Osteoblast (primary cell): ENCODE measurements around the gene RANGRF. TPM values are rescaled to one million over a fixed set of nuclear protein-coding genes. Genes with fewer than 3 reads are reported as not detected.

Experiments
- DNase-seq: peaks from one replicate; pipeline ENCODE4 v3.0.0; 2011; ENCODE audit warnings: low spot score, mixed read lengths; ENCODE audit not compliant: insufficient read length; ENCODE audit errors: missing footprints
- H2AFZ ChIP-seq: 2 replicates; pipeline ENCODE4 v1.6.0; 2011; ENCODE audit warnings: mild to moderate bottlenecking, low read length
- H3K27ac ChIP-seq: 2 replicates; pipeline ENCODE4 v1.5.1; 2011; ENCODE audit warnings: mild to moderate bottlenecking, low read depth, low read length, moderate library complexity
- H3K27me3 ChIP-seq: 2 replicates; pipeline ENCODE4 v1.6.0; 2012; ENCODE audit warnings: mild to moderate bottlenecking, control low read depth, inconsistent platforms, low read length, moderate library complexity; ENCODE audit not compliant: insufficient read depth
- H3K36me3 ChIP-seq: 2 replicates; pipeline ENCODE4 v1.5.1; 2011; ENCODE audit warnings: mild to moderate bottlenecking, low read length, control low read depth, moderate library complexity; ENCODE audit not compliant: insufficient read depth
- H3K4me1 ChIP-seq: 2 replicates; pipeline ENCODE4 v1.5.1; 2011; ENCODE audit warnings: mild to moderate bottlenecking, low read length, control low read depth, moderate library complexity; ENCODE audit not compliant: insufficient read depth
- H3K4me2 ChIP-seq: 2 replicates; pipeline ENCODE4 v1.6.0; 2011; ENCODE audit warnings: mild to moderate bottlenecking, low read length; ENCODE audit not compliant: insufficient read depth
- H3K4me3 ChIP-seq: fragments of 200-600 bp; sonication (generic); 3 replicates; pipeline ENCODE4 v1.5.1; 2012; ENCODE audit warnings: mild to moderate bottlenecking, low read length, inconsistent platforms; ENCODE audit not compliant: insufficient read depth
- H3K79me2 ChIP-seq: 2 replicates; pipeline ENCODE4 v1.6.0; 2012; ENCODE audit warnings: mild to moderate bottlenecking, low read length, control low read depth, inconsistent platforms; ENCODE audit not compliant: insufficient read depth
- H3K9me3 ChIP-seq: 2 replicates; pipeline ENCODE4 v1.5.1; 2011; ENCODE audit warnings: low read depth, low read length, control low read depth
- H4K20me1 ChIP-seq: 2 replicates; pipeline ENCODE4 v1.6.0; 2012; ENCODE audit warnings: mild to moderate bottlenecking, low read length, control low read depth; ENCODE audit not compliant: insufficient read depth
- total RNA-seq: library from RNA; depleted of rRNA; stranded (reverse); fragments of >200 nt; gene quantifications from 2 replicates; pipeline ENCODE4 v1.2.3, GENCODE V29; 2012
- TF ChIP-seq, protein P1 (sequence below): IDR thresholded peaks from 2 replicates; pipeline ENCODE4 v1.5.1; 2011; ENCODE audit warnings: mild to moderate bottlenecking, low read depth, low read length, moderate library complexity; ENCODE audit errors: extremely low read depth

The RANGRF gene
- total RNA-seq, 1 donor, result 8.3 TPM

DNA sequence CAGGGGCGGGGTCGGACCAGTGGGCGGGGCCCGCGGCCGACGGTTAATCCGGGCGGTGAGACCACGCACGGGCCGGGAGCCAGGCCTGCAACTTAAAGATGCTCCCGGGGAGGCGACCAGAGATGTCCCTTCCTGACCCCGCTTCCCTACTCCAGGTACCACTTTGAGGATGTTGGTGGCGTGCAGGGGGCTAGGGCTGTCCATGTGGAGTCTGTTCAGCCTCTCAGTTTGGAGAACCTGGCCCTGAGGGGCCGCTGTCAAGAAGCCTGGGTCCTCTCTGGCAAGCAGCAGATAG lies 580 bp downstream of the RANGRF start:
- peak overlapping the region; percentile 98 for H3K4me2 ChIP-seq
- no peaks in the 10 kb centered on the region for H3K36me3 ChIP-seq
- peak overlapping the region; percentile 91 for H3K4me3 ChIP-seq
- H3K79me2 ChIP-seq, result peaks cover 9% of the 10 kb centered on the region
- TF ChIP-seq, protein P1, sequence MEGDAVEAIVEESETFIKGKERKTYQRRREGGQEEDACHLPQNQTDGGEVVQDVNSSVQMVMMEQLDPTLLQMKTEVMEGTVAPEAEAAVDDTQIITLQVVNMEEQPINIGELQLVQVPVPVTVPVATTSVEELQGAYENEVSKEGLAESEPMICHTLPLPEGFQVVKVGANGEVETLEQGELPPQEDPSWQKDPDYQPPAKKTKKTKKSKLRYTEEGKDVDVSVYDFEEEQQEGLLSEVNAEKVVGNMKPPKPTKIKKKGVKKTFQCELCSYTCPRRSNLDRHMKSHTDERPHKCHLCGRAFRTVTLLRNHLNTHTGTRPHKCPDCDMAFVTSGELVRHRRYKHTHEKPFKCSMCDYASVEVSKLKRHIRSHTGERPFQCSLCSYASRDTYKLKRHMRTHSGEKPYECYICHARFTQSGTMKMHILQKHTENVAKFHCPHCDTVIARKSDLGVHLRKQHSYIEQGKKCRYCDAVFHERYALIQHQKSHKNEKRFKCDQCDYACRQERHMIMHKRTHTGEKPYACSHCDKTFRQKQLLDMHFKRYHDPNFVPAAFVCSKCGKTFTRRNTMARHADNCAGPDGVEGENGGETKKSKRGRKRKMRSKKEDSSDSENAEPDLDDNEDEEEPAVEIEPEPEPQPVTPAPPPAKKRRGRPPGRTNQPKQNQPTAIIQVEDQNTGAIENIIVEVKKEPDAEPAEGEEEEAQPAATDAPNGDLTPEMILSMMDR, result no peak
- no peak for DNase-seq
- no peaks in the 10 kb centered on the region for H4K20me1 ChIP-seq
- H3K9me3 ChIP-seq, result no peaks in the 10 kb centered on the region
- peaks cover 14% of the 10 kb centered on the region for H3K4me1 ChIP-seq
- H2AFZ ChIP-seq, result peak overlapping the region; percentile 95
- H3K27me3 ChIP-seq, result no peaks in the 10 kb centered on the region
- H3K27ac ChIP-seq, result peak overlapping the region; percentile 87

DNA sequence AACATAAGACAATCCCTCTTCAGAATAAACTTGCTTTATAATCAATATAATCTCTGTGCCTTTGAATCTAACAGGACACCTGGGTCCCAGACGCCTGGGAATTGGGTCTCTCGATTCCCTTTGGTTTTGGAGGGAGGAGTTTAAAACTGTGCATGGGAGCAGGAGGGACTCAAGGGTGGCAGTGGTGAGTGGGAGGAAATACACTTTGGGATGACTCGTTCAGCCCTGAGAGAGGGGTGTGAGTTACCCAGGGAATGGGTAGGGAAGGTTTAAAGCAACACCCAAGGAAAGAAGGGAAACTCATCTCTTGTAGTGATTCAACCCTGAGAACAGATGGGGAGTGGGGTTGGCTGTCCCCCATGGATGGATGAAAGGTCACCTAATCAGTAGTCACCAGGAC lies 1.6 kb downstream of the RANGRF start:
- Histone ChIP-seq H3K4me1 (peaks cover 19% of the 10 kb centered on the region), H3K79me2 (peaks cover 9% of the 10 kb centered on the region), H4K20me1 (no peaks in the 10 kb centered on the region), H3K27me3 (no peaks in the 10 kb centered on the region), H3K9me3 (no peaks in the 10 kb centered on the region), H3K4me3 (no peak overlapping the region), H3K36me3 (no peaks in the 10 kb centered on the region), H3K27ac (no peak overlapping the region), H3K4me2 (peak overlapping the region; percentile 98), H2AFZ (no peak overlapping the region)
- TF ChIP-seq, protein P1, result no peak
- peak; percentile 83 for DNase-seq

DNA sequence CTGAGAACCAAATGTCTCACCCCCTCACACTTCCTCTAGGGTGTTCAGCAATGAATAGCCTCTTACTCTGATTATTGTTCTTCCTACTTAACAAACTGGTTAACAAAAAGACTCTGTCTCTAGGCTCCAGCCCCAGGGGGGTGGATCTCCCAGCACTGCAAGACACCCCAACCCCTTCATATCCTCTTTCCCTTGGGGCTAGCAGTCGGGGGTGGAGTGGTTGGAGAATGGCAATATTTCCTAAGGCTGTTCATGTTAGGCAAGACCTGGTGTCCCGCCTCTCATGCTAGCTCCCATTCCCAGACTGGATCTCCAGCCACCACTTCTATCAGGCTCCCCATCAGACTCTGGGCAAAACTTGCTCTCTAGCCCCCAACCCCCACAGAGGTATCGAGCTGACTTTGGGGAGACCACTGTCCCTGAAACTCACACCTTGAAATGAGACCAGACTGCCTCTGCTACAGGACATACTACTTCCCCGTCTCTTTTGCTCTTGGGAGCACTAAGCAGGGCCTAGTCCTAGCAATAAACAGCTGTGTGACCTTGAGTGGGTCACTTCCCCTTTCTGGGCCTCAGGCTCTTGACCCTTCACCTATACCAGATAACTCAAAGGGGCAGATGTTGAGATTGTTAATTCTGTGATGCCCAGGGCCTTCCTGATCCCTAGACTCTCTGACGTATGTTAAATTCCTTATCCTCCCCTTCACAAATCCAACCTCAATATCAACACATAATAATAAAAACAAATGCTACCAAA lies 4.3 kb downstream of the RANGRF start:
- H3K27me3 ChIP-seq, result no peaks in the 10 kb centered on the region
- H3K4me3 ChIP-seq, result no peak overlapping the region
- H2AFZ ChIP-seq, result no peak overlapping the region
- H3K4me2 ChIP-seq, result no peak overlapping the region
- peak; percentile 87 for DNase-seq
- no peaks in the 10 kb centered on the region for H3K9me3 ChIP-seq
- peaks cover 20% of the 10 kb centered on the region for H3K4me1 ChIP-seq
- peaks cover 9% of the 10 kb centered on the region for H3K79me2 ChIP-seq
- H4K20me1 ChIP-seq, result no peaks in the 10 kb centered on the region
- no peaks in the 10 kb centered on the region for H3K36me3 ChIP-seq
- H3K27ac ChIP-seq, result no peak overlapping the region
- TF ChIP-seq, protein P1, result no peak

DNA sequence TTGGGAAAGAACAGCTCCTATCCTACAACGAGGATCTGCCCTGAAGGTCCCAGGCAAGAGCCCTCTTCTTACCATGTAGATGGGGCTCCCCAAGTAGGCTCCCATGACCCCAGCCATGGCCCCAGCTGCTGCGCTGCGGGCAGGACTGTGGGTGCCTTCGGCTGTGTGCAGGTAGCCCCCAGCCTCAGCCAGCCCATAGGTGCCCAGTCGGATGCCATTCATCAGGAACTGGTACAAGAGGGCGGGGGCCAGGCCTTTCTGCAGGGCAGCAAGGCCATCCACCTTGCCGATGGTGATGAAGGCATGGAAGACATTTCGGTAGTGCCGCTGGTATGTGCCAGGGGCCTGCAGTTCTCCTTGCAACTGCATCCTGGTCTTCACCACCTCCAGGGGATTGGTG lies 5.9 kb downstream of the RANGRF start:
- Histone ChIP-seq H2AFZ (no peak overlapping the region), H3K9me3 (no peaks in the 10 kb centered on the region), H3K4me1 (peaks cover 15% of the 10 kb centered on the region), H3K79me2 (peaks cover 5% of the 10 kb centered on the region), H3K27ac (no peak overlapping the region), H3K27me3 (no peaks in the 10 kb centered on the region), H3K36me3 (no peaks in the 10 kb centered on the region), H4K20me1 (no peaks in the 10 kb centered on the region), H3K4me2 (peak overlapping the region; percentile 95), H3K4me3 (no peak overlapping the region)
- TF ChIP-seq, protein P1, result no peak
- DNase-seq, result no peak
